ENCODE measurements around the gene CTRL. TPM values are rescaled to one million over a fixed set of nuclear protein-coding genes. Genes with fewer than 3 reads are reported as not detected.

The CTRL gene
- total and polyA plus RNA-seq, 2 donors (not counting 3 experiments of a cell fraction or from before 2014, with no cell fraction given) = 1.0 to 1.1 TPM

DNA sequence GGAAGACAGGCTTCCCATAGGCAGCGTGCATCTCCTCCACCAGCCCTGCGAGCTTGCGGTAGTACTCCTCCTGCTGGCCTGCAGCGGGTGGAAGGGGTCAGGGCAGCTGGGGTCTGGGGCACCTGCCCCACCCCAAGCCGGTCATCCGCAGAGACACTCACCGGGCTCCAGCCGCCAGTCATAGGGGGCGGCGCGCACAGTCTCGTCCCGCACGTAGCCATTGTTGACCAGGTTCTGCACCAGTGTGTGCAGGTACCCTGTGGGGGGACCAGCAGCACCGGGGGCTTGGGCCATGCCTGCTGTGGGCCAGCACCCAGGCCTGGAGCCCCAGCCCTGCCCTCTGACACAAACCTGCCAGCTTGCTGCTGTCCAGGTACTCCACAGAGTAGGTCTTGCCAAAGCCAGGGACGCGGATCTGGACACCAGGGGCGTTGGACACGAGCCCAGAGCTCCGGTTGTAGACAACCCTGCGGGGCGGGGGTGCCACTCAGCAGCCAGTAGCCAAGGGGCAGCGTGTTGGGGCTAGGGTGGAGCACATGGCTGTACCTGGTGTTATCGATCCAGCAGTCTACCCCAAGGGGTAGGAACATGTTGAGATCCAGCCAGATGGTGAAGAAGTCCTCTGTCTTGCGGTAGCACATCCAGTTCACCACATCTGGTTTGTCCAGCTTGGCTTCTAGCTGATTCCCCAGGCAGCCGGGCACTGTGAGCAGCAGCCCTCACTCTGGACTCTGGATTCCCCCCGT is 11.0 kb upstream of the CTRL start:
- intact Hi-C loops (cut with micrococcal nuclease) (no loop called here), dilution Hi-C loops (cut with MboI; ENCODE audit: extremely low pct_ligation_motif_present, low sequenced_read_pairs) (no loop called here)
- CTCF ChIA-PET = interaction anchor here (0.6 to 3.1 kb wide), 12 partner anchors 10 to 390 kb away, joined by 3 to 27 read pairs (median 4); partner anchors contain the start of gene ACD
- FAIRE-seq (no peak), DNase-seq (ENCODE audit: low read depth, low spot score) (no peak)
- H3K79me2 ChIP-seq (ENCODE audit: control insufficient read depth, insufficient read depth, low read length) = no peaks in the 10 kb centered on the region
- peaks cover 24 to 61% of the 10 kb centered on the region in 2 experiments for H3K36me3 ChIP-seq (ENCODE audit: control insufficient read depth in 2 of 2, extremely low read depth in 1 of 2, insufficient read depth in 2 of 2, low read length in 2 of 2)
- POLR2A ChIA-PET = no interaction called here
- no TSS peak for BruUV-seq (replicated peaks)
- H3K27me3 ChIP-seq (ENCODE audit: control insufficient read depth in 2 of 2, insufficient read depth in 2 of 2, low read length in 2 of 2) = no peaks in the 10 kb centered on the region
- H2AFZ ChIP-seq (ENCODE audit: low read depth, low read length) = no peak overlapping the region
- H3K4me3 ChIP-seq (replicated peaks in 1 of 3; ENCODE audit: insufficient read depth in 1 of 3, low read depth in 1 of 3, low read length in 3 of 3) = no peak overlapping the region
- H3K27ac ChIP-seq (ENCODE audit: insufficient read depth, low read depth, low read length) = no peak overlapping the region
- no peaks in the 10 kb centered on the region for H3K9me3 ChIP-seq (replicated peaks; ENCODE audit: control insufficient read depth, insufficient read depth, low read length)
- TF ChIP-seq, protein P1, sequence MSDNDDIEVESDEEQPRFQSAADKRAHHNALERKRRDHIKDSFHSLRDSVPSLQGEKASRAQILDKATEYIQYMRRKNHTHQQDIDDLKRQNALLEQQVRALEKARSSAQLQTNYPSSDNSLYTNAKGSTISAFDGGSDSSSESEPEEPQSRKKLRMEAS (IDR thresholded peaks at IDR 0.05; ENCODE audit: insufficient read depth, insufficient read length) = no peak
- TF ChIP-seq MYC (IDR thresholded peaks at IDR 0.05; ENCODE audit: low read depth, low read length) (no peak), POLR2AphosphoS5 (IDR thresholded peaks at IDR 0.05; ENCODE audit: insufficient read depth, low read depth, low read length) (no peak), POLR2A (IDR thresholded peaks at IDR 0.05; ENCODE audit: low read depth, low read length) (no peak), FOS (IDR thresholded peaks at IDR 0.05; ENCODE audit: borderline replicate concordance, insufficient read depth, low read length) (no peak), EZH2 (IDR thresholded peaks at IDR 0.05; ENCODE audit: borderline replicate concordance, low read depth, low read length, severe bottlenecking) (no peak), GATA2 (IDR thresholded peaks at IDR 0.05; ENCODE audit: insufficient read depth, insufficient read length, low read depth, low read length) (no peak), JUN (IDR thresholded peaks at IDR 0.05; ENCODE audit: borderline replicate concordance, insufficient read depth, insufficient read length, low read depth) (no peak)
- TF ChIP-seq, protein P2, sequence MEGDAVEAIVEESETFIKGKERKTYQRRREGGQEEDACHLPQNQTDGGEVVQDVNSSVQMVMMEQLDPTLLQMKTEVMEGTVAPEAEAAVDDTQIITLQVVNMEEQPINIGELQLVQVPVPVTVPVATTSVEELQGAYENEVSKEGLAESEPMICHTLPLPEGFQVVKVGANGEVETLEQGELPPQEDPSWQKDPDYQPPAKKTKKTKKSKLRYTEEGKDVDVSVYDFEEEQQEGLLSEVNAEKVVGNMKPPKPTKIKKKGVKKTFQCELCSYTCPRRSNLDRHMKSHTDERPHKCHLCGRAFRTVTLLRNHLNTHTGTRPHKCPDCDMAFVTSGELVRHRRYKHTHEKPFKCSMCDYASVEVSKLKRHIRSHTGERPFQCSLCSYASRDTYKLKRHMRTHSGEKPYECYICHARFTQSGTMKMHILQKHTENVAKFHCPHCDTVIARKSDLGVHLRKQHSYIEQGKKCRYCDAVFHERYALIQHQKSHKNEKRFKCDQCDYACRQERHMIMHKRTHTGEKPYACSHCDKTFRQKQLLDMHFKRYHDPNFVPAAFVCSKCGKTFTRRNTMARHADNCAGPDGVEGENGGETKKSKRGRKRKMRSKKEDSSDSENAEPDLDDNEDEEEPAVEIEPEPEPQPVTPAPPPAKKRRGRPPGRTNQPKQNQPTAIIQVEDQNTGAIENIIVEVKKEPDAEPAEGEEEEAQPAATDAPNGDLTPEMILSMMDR (IDR thresholded peaks at IDR 0.05; ENCODE audit: extremely low read depth in 1 of 2, insufficient read depth in 1 of 2, low read depth in 1 of 2, low read length in 2 of 2) = no peak
- H4K20me1 ChIP-seq (replicated peaks; ENCODE audit: control insufficient read depth, extremely low read depth, insufficient read depth, low read length) = no peaks in the 10 kb centered on the region
- H3K9me1 ChIP-seq (replicated peaks; ENCODE audit: control insufficient read depth, extremely low read depth, insufficient read depth, low read length) = no peaks in the 10 kb centered on the region
- H3K9ac ChIP-seq (replicated peaks; ENCODE audit: extremely low read depth, insufficient read depth, low read length) = no peak overlapping the region
- no peaks in the 10 kb centered on the region for H3K4me1 ChIP-seq (ENCODE audit: control insufficient read depth, extremely low read depth, insufficient read depth, low read length)
- H3K4me2 ChIP-seq (ENCODE audit: insufficient read depth, low read length) = no peak overlapping the region

Data from endothelial cell of umbilical vein (primary cell).